CD4-positive, alpha-beta T cell treated with Interleukin-2 at 100 ng/mL for 4 hours (primary cell): ENCODE data around the gene SLC27A1.

Experiments
- DNase-seq: peaks from one replicate; pipeline ENCODE4 v3.0.0-alpha.2; 2020; ENCODE audit warnings: low spot score

SLC27A1 gene

DNA sequence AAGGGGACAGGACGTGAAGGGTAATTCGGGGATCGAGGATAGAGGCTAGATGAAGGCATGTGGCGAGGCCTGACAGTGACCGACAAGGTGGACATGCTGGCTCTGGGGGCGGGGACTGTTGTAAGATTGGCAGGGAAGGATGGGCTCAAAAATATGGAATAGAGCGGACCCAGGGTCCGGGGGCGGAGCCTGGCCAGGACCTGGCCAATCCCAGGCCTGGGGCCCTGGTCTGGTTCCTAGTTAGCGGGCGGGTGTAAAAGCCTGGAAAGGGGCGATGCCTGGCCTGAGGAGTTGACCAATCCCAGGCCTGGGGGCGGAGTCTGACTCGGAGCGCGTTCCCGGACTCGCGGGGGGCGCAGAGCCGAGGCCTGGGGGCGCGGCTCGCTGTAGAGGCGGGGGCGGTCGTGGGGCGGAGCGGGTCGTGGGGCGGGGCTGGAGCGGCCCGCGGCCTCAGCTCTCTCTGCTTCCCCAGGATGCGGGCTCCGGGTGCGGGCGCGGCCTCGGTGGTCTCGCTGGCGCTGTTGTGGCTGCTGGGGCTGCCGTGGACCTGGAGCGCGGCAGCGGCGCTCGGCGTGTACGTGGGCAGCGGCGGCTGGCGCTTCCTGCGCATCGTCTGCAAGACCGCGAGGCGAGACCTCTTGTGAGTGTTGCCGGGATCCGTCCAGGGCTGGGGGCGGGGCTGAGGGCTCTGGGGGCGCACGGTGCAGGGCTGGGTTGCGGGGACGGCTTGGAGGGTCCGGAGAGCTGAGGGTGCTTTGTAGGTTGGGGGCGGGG lies at the start of gene SLC27A1:
Gene SLC27A1 (plus strand): TSS at position 457 of the 774 bp plus-strand sequence. CDS start 17 bp downstream, at position 474.
- DNase-seq = peak; percentile 93

DNA sequence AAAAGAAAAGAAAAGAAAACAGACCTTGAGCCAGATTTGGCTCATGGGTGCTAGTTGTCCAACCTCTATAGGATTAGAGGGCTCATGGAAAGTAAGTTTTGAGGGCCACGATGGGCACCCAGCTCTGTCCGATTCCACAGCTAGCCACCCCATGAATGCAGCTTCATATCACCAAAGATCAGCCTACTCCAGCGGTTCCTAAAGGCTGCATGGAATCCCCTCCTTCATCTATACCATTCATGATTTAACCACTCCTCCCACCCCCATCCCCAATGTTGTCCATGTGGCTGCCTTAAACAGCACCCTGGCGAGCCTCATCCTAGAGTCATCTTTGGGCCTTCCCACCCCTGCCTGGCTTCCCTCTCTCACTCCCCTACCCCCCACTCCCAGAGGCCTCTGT lies 48.4 kb upstream of the SLC27A1 start:
- no peak for DNase-seq

DNA sequence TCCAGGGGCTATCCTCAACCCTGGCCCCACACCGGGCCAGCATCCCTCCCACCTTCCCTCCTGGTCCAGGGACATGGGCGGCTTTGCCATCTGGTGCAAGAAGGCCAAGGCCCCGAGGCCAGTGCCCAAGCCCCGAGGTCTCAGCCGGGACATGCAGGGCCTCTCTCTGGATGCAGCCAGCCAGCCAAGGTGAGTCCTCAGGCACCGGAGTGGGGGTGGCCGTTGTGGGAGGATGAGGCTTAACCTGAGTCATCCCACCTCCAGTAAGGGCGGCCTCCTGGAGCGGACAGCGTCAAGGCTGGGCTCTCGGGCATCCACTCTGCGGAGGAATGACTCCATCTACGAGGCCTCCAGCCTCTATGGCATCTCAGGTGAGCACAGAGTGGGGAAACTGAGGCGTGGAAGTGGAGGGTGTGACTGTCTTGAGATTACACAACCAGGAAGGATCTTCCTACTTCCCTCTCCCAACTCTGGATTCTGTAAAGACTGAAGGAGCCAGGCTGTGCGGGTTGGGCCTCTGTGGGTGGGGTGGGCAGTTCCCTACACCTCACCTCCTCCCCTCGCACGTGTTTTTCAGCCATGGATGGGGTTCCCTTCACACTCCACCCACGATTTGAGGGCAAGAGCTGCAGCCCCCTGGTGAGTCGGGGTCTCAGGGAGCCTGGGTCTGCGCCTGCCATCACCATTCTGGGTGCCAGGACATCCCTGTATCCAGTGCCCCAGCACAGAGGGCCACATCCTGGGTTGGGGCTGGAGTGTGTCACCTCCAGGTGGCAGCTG lies 46.7 kb upstream of the SLC27A1 start:
- no peak for DNase-seq

DNA sequence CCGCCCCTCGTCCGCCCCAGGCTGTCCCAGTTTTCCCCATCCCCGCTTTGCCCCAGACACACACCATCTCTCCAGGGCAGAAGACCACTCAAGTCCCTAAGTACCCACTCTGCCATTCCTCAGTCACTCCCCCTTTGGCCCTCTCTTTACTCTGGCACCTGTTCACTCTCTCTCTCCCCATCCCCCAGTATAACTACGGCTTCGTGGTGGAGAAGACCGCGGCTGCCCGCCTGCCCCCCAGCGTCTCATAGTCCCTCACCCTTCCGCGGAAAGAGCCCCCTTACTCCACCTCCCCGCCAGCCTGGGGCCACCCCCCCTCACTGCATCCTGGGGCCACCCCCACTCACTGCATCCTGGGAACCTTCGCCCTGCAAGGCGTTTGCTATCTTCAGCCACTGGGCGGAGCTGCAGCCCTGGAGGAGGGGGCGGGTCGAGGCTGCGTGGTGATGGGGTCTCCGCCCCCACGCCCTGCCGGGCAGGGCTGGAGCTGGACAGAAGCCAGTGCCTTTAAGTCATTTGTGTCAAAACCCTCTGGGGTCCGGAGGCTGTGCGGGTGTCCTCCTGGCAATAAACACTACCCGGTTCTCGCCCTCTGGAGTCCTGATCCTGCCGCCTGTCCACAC lies 45.5 kb upstream of the SLC27A1 start:
- no peak for DNase-seq

DNA sequence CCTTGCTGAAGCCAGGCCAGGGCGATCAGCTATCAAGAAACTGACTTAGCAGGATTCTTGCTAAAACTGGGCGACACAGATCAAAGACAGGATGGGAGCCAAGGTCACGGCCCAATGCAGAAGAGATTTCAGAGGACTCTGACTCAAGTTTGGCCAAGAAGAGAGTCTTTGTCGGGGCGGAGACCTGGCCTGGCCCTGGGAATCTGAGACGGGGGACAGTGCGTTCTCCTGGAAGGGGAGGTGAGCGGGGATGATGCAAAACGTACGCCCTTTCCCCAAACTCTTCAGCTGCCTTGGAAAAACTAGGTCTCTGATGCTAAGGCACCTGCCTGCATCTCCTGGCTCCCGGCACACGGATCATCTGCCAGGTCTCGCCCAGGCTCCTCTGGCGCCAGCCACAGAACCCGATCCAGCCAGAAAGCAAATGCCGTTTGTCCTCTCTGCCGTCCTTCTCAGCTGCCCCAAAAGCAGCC lies 40.6 kb upstream of the SLC27A1 start:
- DNase-seq = no peak

- DNase-seq = no peak
Observed at GRCh38 chr19:17431417-17431816, 38.9 kb upstream of the SLC27A1 start.

DNA sequence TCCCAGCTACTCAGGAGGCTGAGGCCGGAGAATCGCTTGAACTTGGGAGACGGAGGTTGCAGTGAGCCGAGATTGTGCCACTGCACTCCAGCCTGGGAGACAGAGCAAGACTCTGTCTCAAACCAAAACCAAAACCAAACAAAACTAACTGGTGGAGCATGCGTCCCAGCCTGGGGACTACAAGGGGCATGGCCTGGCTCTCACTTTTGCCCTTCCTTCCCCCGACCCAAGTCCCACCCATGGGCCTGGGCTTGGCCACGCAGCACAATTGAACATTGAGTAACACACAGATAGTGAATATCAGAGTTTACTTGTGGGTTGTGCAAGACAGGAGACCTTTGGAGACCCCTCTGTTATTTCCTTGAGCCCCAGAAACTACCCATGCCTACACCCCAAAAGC lies 35.1 kb upstream of the SLC27A1 start:
- no peak for DNase-seq

DNA sequence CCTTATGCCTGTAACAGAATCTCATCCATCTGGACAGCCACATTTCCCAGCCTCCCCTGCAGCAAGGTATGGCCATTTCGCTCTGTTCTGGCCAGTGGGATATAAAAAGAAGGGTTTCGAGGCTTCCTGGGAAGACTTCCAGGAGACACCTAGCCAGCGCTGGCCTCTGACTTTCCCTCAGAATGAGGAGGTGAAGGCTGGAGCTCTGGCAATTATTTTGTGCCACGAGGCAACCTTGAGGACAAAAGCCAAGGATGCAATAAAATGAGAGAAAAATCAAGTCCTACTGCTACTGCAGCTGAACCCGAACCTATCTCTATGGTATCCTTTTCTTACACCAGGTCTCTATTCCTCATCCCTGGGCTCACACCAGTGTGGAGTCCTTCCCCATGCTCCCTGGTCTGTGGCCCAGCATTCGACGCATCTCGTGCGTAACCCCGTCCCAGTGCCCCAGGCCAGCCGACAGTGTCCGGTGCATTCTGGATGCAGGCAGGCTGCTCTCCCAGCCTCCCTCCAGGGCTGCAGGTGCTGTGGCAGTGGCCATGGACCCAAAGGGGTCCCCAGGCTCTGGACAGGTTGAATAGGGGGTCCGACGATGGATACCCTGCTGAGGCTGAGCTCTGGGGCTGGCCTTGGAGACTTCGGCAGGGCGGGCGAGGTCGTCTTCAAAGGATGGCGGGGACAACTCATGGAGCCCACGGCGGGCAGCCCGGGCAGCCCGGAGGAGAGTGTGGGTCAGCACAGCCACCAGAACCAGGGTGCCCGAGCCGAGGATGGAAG lies 34.0 kb upstream of the SLC27A1 start:
- no peak for DNase-seq

- DNase-seq = no peak
Observed at GRCh38 chr19:17436874-17437267, 33.5 kb upstream of the SLC27A1 start.

DNA sequence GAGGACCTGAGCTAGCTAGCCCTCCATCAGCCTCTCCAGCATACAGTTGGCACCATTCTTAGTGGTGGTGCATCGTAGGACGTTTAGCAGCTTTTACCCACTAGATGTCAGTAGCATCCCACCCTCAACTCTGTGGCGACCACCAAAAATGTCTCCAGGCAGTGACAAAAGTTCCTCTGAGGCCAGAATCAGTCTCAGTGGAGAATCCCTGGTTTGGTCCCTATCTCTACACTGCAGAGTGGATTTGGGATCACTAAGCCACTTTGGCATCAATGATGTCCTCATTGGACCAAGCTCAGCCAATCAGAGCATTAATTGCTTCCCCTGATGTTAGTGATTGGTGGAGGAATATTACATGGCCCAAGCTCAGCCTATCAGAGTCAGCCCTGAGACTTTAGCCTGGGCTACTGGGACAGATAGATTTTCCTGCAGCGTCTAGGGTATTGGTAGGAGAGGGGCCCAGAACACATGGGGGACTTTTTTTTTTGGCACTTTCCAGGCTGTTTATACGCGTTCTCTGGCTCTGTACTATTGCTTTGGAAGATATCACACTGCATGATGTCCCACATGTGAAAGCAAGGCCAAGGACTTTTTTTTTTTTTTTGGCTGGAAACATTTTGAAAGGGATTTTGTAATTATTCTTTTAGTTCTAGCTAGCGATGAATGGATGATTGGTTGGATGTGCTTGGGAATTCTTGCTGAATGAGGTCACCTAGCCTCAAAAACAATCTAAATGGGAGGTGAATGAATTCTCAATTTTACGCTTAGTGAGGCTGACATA lies 28.9 kb upstream of the SLC27A1 start:
- DNase-seq = peak; percentile 13

GRCh38 chr19:17445526-17446165 lies 24.7 kb upstream of the SLC27A1 start:
- DNase-seq = no peak

DNA sequence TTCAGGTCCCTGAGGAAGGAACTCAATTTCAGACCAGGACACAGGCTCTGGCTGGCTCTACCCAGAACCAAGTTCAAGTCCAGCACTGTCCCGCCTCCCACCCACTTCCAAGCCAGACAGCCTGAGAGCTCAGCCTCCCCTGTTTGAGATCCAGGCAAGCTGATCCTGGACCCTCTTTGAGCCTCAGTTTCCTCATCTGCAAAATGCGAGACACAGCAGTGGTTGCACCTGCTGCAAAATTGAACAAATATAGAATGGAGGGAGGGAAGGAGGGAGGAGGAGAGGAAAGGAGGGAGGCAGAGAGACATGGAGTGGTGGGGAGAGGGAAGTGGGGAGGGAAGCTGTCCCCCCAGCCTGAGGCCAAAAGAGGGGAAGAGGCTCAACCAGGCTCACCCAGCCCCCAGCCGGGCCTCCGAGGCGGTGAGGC lies 22.6 kb upstream of the SLC27A1 start:
- DNase-seq = no peak

GRCh38 chr19:17448131-17448967 lies 22.0 kb upstream of the SLC27A1 start, which contains the start of gene TMEM221:
TSS of gene TMEM221 (minus strand) at chr19:17448668. CDS start at chr19:17448462, 206 bp downstream.
- DNase-seq = peak; percentile 50

- DNase-seq = peak; percentile 57
Observed at GRCh38 chr19:17450264-17451075, 19.9 kb upstream of the SLC27A1 start.

GRCh38 chr19:17451820-17452219 lies 18.5 kb upstream of the SLC27A1 start:
- DNase-seq = no peak

- DNase-seq = no peak
Observed at GRCh38 chr19:17454576-17455071, 15.7 kb upstream of the SLC27A1 start.

DNA sequence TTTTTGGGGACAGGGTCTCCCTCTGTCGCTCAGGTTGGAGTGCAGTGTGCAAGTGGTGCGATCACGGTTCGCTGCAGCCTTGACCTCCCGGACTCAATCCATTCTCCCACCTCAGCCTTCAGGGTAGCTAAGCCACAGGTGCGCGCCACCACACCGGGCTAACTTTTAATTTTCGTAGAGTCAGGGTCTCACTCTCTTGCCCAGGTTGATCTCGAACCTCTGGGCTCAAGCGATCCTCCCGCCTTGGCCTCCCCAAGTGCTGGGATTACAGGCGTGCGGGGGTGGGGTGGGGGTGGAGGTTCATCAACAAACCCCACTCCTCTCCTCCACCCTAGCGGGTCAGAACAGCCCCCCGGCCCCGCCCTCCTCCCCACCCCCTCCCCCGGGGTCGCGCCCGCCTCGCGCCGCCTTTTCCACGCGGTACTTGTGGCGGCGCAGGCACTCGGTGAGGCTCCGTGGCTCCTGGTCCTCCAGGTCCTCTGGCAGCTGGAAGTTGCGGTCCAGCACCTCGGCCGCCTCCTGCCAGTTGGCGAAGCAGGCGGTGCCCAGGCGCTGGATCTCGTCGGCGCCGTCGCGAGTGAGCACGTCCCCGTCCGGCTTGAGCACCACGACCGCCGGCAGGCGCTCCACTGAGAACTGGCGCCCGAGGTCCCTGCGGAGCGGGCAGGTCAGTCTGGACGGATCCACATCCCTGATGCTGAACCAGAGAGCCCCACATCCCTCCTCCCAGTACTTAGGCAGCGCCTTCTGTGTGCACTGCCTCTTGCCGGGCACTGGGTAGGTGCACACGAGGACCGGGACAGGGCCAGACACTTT lies 14.8 kb upstream of the SLC27A1 start:
- DNase-seq = no peak

- DNase-seq = no peak
Observed at GRCh38 chr19:17456127-17456526, 14.2 kb upstream of the SLC27A1 start.
